HG03460 (cell line): Measurements from ENCODE around the gene TRAF3IP1.
"Not testable (repeated sequence)": the region's sequence is repeated elsewhere in the genome, so short reads cannot be mapped to it uniquely, and the experiment has no call there.

Source experiments
- ATAC-seq: cut with Tn5 transposase; IDR thresholded peaks from one replicate; pipeline ENCODE4 v1.9.1; 2021; ENCODE audit not compliant: unreplicated experiment

Gene TRAF3IP1

DNA sequence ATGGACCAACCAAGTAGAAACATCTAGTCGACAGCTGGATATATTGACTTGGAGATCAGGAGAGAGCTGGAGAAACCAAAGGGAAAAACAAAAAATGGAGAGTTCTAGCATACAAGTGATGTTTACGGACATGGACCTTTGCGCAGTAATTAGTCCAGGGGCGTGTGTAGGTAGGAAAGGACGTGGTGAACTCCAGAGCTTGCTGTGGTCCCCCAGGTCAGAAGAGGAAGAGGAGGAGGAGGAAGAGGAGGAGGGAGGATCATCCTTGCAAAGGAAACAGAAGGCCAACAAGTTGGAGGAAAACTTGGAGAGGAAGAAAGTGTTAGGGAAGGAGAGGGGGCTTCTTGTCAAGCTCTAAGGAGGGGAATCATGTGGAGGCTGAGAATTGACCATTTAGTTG lies 17.5 kb downstream of the TRAF3IP1 start:
- no peak for ATAC-seq

- ATAC-seq = no peak
Measured at GRCh38 chr2:238338710-238339394, 18.5 kb downstream of the TRAF3IP1 start.

GRCh38 chr2:238339395-238339780 lies 19.1 kb downstream of the TRAF3IP1 start:
- no peak for ATAC-seq

DNA sequence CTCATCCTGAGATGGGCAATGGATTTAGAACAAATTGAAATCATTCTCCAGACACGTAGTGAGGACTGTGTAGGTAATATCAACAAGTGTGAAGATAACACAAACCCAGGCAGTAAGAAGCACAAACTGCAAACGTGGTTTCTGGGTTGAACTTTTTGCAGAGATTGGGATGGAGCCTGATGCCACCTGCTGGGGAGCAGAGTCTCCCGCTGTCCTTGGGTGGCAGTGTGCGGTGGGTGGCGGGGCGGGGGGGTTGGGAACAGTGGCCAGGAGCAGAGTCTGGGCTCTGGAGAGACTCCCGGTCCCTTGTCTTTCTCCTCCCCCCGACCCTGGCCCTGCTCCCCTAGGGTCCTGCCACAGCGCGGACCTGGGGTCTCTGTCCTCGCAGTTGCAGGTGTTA lies 19.5 kb downstream of the TRAF3IP1 start:
- ATAC-seq = no peak

DNA sequence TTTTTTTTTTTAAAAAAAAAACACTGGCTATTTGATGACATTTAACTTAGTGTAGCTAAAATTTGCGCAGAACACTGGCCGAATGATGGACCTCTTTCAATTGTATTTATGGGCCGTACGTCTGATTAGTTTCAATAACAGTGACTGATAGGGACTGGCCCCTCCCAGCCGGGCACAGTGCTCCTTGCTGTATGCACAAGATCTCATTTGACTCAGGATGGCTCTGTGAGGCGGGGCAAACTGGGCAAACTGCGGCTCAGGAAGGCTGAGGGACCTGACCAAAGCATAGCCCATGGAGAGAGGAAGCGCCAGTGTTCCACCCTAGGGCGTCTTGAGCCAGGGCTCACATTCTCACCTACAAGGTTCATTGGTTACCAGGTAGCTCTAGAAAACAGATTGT lies 21.2 kb downstream of the TRAF3IP1 start:
- ATAC-seq = no peak

DNA sequence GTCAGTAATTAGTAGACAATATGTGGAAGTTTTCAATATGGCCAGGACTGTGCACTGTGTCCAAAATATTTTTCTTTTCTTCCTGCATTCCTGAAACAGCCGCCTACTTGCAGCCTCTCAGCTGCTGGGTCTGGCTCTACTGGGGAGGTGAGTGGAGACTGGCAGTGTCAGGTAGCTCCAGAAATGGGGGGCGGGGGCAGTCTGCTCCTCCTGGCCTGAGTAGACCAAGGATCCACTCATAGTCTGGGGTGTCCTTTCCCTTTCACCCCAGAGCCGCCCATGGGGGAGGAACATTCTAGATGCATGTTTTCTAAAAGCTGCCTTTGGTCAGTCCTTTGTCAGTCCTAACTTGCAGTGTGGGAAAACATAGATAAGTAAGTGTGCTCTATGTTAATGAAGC lies 23.7 kb downstream of the TRAF3IP1 start:
- ATAC-seq = no peak

- no peak for ATAC-seq
Measured at GRCh38 chr2:238344517-238344916, 24.2 kb downstream of the TRAF3IP1 start.

GRCh38 chr2:238345297-238345968 lies 25.1 kb downstream of the TRAF3IP1 start:
- ATAC-seq = no peak

DNA sequence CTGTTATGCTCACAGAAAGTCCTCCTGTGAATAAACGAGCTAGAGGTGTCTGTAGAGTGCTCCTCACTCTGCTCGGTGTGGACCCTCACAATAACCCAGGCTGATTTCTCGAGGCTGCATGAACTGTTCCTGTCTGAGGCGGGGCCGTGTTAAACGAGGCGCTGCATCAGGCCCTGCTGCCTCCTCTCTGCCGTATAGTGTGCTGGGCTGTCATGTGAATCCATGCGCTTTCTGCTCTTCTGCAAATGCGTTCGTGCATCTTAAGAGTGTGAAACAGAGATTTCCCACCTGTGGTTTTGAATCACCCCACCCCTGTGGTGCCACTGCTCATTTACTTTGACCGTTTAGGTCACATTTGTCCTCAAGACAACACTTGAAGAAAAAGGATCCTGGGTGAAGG lies 26.2 kb downstream of the TRAF3IP1 start:
- no peak for ATAC-seq

- no peak for ATAC-seq
Measured at GRCh38 chr2:238350150-238350897, 30.0 kb downstream of the TRAF3IP1 start.

DNA sequence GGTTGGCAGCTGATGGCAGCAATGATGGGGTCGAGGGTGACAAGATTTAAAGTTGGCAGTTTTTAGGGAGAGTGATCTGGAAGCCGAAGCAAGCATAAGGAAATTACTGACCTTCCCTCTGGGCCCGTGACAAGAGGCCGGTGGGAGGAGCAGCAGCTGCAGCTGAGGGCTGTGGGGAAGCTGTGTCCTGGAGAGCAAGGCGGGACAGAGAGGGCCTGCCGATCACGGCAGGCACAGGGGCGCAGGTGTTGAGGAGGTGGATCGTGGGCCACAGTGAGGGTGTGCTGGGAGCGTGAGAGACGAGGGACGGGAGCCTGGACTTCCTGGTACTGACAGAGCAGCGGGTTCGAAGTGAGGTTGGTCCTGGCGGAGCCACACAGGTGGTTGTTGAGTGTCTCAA lies 31.0 kb downstream of the TRAF3IP1 start:
- ATAC-seq = no peak

DNA sequence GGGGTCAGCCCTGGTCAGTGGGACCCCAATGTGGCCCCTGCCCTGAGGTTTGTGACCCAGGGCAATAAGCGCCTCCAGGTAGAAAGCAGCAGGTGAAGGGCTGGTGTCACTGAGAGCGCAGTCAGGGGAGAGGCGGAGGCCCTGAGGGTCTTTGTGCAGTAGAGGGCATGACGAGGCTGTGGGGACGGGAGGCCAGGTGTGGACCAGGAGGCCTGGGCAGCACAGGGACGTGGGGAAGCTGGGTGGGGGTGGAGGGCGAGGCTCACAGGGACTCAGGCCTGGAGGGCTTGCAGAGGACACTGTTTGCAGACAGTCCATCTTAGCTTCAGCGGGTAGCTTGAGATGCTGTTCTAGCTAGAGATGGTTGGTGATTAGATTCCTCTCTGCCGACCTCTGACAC lies 32.0 kb downstream of the TRAF3IP1 start:
- ATAC-seq = no peak

- ATAC-seq = no peak
Measured at GRCh38 chr2:238358769-238359168, 38.5 kb downstream of the TRAF3IP1 start.

DNA sequence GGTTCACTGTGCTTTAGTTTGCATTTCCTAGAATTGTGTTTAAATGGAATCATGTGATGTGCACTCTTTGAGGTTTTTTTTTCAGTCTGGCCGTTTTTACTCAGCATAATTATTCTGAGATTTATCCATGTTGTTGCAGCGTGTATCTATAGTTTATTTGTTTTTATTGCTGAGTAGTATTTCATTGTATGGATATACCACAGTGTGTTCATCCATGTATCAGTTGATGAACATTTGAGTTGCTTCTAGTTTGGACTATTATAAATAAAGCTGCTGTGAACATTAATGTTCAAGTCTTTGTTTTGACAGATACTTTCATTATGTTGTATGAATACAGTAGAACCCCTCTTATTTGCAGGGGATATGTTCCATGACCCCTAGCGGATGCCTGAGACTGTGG lies 39.1 kb downstream of the TRAF3IP1 start:
- no peak for ATAC-seq

DNA sequence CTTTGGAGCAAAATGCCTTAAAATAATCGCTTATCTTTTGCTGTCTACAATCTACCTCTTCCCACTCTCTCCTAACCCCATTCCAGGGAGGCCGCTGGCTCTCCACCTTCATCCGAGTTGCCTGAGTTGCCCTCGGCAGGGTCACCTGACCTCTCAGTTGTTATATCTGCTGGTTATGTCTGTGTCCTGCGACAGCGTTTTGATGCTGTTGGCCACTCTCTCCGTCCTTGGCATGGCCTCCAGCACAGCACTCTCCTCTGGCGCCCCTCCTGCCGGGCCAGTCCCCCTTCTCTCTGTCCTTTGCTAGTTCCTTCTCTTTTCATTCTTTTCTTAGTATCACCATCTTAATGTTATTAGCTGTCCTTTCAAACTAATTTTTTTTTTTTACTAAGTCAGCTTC lies 41.6 kb downstream of the TRAF3IP1 start:
- ATAC-seq = no peak

DNA sequence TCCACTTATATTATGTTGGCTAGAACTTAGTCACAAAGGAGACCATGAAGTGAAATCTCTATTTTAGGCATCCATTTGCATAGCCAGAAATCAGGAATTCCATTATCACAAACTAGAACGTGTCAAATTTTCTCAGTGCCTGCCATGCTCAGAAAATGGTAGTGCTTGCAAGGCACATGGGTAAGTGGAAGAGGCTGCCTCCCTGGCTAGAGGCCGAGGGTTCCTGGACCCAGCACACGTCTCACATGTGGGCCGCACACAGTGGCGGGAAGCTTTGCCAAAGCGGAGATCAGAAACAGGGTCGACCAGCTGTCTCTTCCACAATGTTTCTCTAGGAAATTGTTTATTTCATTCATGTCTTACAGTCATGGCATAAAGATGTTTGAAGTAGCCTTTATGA lies 42.3 kb downstream of the TRAF3IP1 start:
- ATAC-seq = no peak

DNA sequence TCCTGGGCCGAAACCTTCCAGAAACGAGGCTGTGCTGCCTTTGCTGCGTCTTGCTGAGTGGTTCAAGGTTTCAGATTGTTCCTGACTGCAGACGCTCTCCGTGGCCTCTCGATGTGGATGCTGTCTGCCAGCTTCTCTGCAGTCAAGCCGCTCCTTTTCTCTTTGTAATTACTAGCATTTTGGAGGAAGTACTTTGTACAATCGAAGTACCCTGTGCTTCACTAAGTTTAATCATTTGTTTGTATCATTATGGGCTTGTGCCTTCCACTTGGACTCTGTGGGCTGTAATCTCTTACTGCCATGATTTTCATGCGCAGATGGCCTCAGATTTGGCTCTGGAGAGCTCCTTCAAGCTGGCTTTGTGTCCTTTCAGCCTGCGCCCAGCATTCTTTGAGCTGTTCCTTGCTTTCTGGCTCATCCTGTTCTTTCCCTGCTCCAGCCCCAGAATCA lies 49.3 kb downstream of the TRAF3IP1 start:
- ATAC-seq = no peak

- no peak for ATAC-seq
Measured at GRCh38 chr2:238370094-238370822, 49.9 kb downstream of the TRAF3IP1 start.

DNA sequence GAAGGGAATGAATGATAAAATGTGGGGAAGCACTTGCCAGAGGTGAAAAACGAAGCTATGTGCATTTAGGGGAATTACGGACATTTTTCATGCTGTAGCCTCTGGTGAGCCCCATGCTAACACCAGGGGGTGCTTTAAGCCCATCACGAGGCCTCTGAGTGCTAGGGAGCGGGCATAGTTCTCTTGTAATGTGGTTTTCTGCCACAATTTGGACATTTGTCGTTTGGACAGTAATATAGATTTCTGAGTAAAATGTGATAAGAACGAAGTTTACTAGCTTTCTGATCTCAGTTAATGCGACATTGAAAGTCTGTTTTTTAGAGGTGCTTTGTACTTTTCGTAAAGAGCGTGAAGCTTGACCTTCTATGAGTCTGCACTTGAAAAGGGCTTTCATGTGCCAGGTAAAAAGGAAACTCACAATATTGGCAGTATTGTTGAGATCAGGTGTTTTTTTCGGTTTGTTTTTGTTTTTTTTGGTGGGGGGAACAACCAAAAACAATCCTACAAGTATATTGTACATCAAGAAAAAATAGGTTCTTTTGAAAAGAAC lies 50.6 kb downstream of the TRAF3IP1 start:
- ATAC-seq = no peak

DNA sequence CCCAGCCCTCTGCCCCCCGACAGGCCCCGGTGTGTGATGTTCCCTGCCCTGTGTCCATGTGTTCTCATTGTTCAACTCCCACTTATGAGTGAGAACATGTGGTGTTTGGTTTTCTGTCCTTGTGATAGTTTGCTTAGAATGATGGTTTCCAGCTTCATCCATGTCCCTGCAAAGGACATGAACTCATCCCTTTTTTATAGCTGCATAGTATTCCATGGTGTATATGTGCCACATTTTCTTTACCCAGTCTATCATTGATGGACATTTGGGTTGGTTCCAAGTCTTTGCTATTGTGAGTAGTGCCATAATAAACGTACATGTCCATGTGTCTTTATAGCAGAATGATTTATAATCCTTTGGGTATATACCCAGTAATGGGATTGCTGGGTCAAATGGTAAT lies 52.0 kb downstream of the TRAF3IP1 start:
- ATAC-seq = not testable (repeated sequence)

DNA sequence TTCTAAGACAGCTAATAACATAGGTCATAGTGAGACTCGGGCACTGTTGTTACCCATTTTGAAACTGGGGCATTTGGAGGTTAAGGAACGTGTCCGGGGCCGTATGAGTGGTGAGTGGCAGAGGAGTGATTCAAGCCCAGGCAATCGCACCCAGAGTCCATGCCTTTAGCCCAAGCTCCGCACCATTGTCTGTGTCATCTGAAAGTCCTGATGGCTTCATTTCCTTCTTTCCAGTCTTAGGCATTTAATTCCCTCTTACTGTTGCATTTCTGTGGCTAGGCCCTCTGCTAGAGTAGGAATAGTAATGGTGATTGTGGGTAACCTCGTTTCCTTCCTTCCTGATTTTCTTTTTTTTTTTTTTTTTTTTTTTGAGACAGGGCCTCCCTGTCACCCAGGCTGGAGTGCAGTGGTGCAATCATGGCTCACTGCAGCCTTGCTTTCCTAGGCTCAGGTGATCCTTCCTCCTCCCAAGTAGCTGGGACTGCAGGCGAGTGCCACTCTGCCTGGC lies 56.6 kb downstream of the TRAF3IP1 start:
- no peak for ATAC-seq
